Neural crest cell (in vitro differentiated cells): Measurements from ENCODE around the gene CDCA5. TPM values are rescaled to one million over a fixed set of nuclear protein-coding genes. Genes with fewer than 3 reads are reported as not detected.

Source experiments
- DNase-seq: peaks from one replicate; pipeline ENCODE4 v3.0.0; 2021; ENCODE audit warnings: low read depth, mixed read lengths, low spot score
- H3K27ac Mint-ChIP-seq: one replicate; pipeline ENCODE4 v1.8.0; 2021; ENCODE audit warnings: mild to moderate bottlenecking, mixed read lengths; ENCODE audit not compliant: unreplicated experiment
- H3K27me3 Mint-ChIP-seq: 2 replicates; pipeline ENCODE4 v1.8.0; 2021; ENCODE audit warnings: low read depth, mild to moderate bottlenecking, mixed read lengths
- H3K36me3 Mint-ChIP-seq: 2 replicates; pipeline ENCODE4 v1.8.0; 2021; ENCODE audit warnings: low read depth, mild to moderate bottlenecking, mixed read lengths
- H3K4me1 Mint-ChIP-seq: 2 replicates; pipeline ENCODE4 v1.8.0; 2021; ENCODE audit warnings: mixed read lengths
- H3K4me3 Mint-ChIP-seq: one replicate; pipeline ENCODE4 v1.8.0; 2021; ENCODE audit warnings: mild to moderate bottlenecking, mixed read lengths
- H3K9me3 Mint-ChIP-seq: 2 replicates; pipeline ENCODE4 v1.8.0; 2021; ENCODE audit warnings: mixed read lengths
- microRNA-seq: library from miRNA; unstranded; fragments of <30 nt; microRNA quantifications from one replicate; pipeline ENCODE4, GENCODE V29; 2020
- total RNA-seq: library from RNA; stranded (reverse); gene quantifications from 2 replicates; pipeline ENCODE4 v1.2.1, GENCODE V29; 2021
- TF ChIP-seq, protein P1 (sequence below): fragments of 200-600 bp; sonication (generic); conservative IDR thresholded peaks from 2 replicates; pipeline ENCODE4 v1.5.0; 2021; ENCODE audit warnings: antibody characterized with exemption, mild to moderate bottlenecking

CDCA5 gene
- total RNA-seq, 1 donor from 2014 or later = 84.8 TPM

DNA sequence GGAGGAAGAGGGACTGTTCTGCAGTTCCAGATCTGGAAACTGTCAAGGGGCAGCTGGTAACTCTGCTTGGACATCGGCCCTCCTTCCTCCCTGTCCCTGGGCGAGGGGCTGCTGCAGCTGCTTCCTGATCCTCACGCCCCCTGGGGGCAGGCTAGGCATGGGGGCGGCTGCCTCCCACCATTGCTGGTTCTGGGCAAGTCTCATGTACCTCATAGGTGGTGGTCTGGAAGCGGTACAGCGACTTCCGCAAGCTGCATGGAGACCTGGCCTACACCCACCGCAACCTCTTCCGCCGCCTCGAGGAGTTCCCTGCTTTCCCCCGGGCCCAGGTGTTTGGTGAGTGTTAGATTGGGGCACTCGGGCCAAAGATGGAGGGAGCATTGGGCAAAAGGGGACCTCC, 51.6 kb downstream of the CDCA5 start:
- H3K4me1 Mint-ChIP-seq = peaks cover 12% of the 10 kb centered on the region
- TF ChIP-seq, protein P1, sequence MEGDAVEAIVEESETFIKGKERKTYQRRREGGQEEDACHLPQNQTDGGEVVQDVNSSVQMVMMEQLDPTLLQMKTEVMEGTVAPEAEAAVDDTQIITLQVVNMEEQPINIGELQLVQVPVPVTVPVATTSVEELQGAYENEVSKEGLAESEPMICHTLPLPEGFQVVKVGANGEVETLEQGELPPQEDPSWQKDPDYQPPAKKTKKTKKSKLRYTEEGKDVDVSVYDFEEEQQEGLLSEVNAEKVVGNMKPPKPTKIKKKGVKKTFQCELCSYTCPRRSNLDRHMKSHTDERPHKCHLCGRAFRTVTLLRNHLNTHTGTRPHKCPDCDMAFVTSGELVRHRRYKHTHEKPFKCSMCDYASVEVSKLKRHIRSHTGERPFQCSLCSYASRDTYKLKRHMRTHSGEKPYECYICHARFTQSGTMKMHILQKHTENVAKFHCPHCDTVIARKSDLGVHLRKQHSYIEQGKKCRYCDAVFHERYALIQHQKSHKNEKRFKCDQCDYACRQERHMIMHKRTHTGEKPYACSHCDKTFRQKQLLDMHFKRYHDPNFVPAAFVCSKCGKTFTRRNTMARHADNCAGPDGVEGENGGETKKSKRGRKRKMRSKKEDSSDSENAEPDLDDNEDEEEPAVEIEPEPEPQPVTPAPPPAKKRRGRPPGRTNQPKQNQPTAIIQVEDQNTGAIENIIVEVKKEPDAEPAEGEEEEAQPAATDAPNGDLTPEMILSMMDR = no peak
- no peak for DNase-seq

More for the DNA sequence above, 51.6 kb downstream of the CDCA5 start:
- Mint-ChIP-seq H3K9me3 (no peaks in the 10 kb centered on the region), H3K36me3 (no peaks in the 10 kb centered on the region), H3K27ac (no peak overlapping the region), H3K4me3 (no peak overlapping the region), H3K27me3 (no peaks in the 10 kb centered on the region)

Small RNAs within 50 kb of the gene (microRNA-seq; reads per million reads assigned to microRNA genes)
- gene MIR6751 = not detected

Other genes starting within 250 kb of the CDCA5 start
- gene CDC42BPG, start 239.4 kb downstream of the CDCA5 start, total RNA-seq = 3.0 and 3.5 TPM in 2 replicates
- gene EHD1, start 205.4 kb downstream of the CDCA5 start, total RNA-seq = 74.2 and 77.2 TPM in 2 replicates
- 24.1 and 24.8 TPM in 2 replicates for gene ATG2A, start 166.8 kb downstream of the CDCA5 start, total RNA-seq
- gene PPP2R5B, start 159.4 kb downstream of the CDCA5 start, total RNA-seq = 13.4 and 16.5 TPM in 2 replicates
- gene GPHA2, start 148.1 kb downstream of the CDCA5 start, total RNA-seq = not detected in 2 replicates
- not detected in 2 replicates for gene MAJIN, start 111.9 kb downstream of the CDCA5 start, total RNA-seq
- gene BATF2, start 87.1 kb downstream of the CDCA5 start, total RNA-seq = 0.21 and 0.30 TPM in 2 replicates
- gene ARL2, start 69.9 kb downstream of the CDCA5 start, total RNA-seq = 112 and 117 TPM in 2 replicates
- 31.7 and 36.5 TPM in 2 replicates for gene SNX15, start 56.6 kb downstream of the CDCA5 start, total RNA-seq
- gene SAC3D1, start 42.8 kb downstream of the CDCA5 start, total RNA-seq = 32.3 and 32.7 TPM in 2 replicates
- gene NAALADL1, start 25.5 kb downstream of the CDCA5 start, total RNA-seq = 0.30 and 0.35 TPM in 2 replicates
- 33.2 and 35.7 TPM in 2 replicates for gene ZFPL1, start 182 bp upstream of the CDCA5 start, total RNA-seq
- 76.5 and 94.3 TPM in 2 replicates for gene VPS51, start 12.2 kb upstream of the CDCA5 start, total RNA-seq
- gene TM7SF2, start 27.8 kb upstream of the CDCA5 start, total RNA-seq = 102 and 104 TPM in 2 replicates
- gene ZNHIT2, start 33.7 kb upstream of the CDCA5 start, total RNA-seq = 8.0 and 8.3 TPM in 2 replicates
- 697 and 738 TPM in 2 replicates for gene FAU, start 38.1 kb upstream of the CDCA5 start, total RNA-seq
- gene MRPL49, start 38.3 kb upstream of the CDCA5 start, total RNA-seq = 50.3 and 59.3 TPM in 2 replicates
- gene SYVN1, start 50.5 kb upstream of the CDCA5 start, total RNA-seq = 35.1 and 36.7 TPM in 2 replicates
- not detected in 2 replicates for gene SPDYC, start 86.2 kb upstream of the CDCA5 start, total RNA-seq
- gene CAPN1, start 97.9 kb upstream of the CDCA5 start, total RNA-seq = 43.4 and 48.4 TPM in 2 replicates
- gene POLA2, start 177.9 kb upstream of the CDCA5 start, total RNA-seq = 63.7 and 66.9 TPM in 2 replicates
- gene CDC42EP2, start 230.8 kb upstream of the CDCA5 start, total RNA-seq = 2.3 and 4.0 TPM in 2 replicates
- 96.3 and 99.0 TPM in 2 replicates for gene DPF2, start 249.8 kb upstream of the CDCA5 start, total RNA-seq